NCI-H1417 treated with DMSO at 0.1 percent for 48 hours (cell line): ENCODE results near the gene OR51L1.
"Not testable (repeated sequence)": the region's sequence is repeated elsewhere in the genome, so short reads cannot be mapped to it uniquely, and the experiment has no call there.

Experiments
- DNase-seq: peaks from one replicate; lab custom pipeline; 2025; lab: John Stamatoyannopoulos, UW

The OR51L1 gene, protein sequence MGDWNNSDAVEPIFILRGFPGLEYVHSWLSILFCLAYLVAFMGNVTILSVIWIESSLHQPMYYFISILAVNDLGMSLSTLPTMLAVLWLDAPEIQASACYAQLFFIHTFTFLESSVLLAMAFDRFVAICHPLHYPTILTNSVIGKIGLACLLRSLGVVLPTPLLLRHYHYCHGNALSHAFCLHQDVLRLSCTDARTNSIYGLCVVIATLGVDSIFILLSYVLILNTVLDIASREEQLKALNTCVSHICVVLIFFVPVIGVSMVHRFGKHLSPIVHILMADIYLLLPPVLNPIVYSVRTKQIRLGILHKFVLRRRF

DNA sequence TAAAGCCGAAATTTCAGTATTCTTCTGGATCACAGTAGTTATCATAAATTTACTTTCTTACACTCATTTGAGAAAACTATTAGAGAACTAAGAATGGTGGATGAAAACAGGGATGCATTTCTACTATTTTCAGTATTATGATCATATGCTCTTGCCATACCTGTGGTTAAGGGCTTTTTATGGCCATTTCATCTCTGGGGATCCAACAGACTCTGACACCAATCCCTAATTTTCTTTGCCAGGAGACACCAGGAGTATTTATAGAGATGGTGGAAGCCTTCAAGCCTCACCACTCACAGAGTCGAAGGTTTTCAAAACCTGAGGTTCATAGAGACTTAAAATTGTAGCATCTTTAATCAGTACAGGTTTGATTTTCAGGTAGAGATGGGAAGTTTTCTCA is at the start of gene OR51L1:
Gene OR51L1, plus strand, starts transcription at position 301 of the 400 bp plus-strand sequence. CDS start 4,132 bp downstream, outside the sequence.
- no peak for DNase-seq

DNA sequence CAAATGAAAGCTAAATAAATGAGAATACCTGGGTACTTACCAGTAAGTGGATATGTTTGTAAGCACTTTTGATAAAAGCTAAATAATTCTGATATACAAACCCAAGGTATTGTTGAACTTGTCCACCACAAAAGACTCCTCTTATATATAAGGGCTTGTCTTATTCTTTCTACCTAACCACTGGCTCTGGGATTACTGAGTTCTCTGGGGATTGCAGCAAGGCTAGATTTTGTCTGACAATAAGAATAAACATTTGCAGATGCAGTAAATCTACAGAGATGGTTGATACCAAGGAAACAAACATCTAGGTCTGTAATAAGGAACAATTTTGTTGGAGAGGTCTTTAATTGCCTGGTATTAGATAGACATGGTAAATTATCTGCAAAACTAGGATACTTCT is 47.1 kb upstream of the OR51L1 start, which contains the start of gene OR51A4:
Gene OR51A4, minus strand, starts transcription at position 101 of the 400 bp plus-strand sequence. CDS start 505 bp downstream, outside the sequence.
- no peak for DNase-seq

DNA sequence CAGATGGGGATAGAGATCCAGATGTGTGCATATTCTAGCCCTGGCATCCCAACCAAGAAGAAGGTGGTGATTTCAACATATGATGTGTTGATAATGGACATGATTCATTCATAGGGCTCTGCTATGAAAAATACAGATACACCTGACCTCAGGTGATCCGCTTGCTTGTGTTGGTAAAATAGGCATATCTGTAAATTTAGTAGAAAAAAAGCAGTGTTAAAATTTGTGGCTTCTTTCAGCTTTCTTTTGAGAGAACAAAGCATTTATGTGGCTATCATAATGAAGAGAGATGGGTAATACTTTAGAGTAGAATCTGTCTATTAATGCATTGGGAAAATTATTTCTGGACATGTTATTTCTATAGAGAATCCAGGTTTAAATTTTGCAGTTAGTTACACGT is 39.0 kb upstream of the OR51L1 start, which contains the start of gene OR51A2:
Gene OR51A2, minus strand, starts transcription at position 101 of the 400 bp plus-strand sequence. Its CDS starts 0 bp downstream, at position 101.
- not testable (repeated sequence) for DNase-seq

DNA sequence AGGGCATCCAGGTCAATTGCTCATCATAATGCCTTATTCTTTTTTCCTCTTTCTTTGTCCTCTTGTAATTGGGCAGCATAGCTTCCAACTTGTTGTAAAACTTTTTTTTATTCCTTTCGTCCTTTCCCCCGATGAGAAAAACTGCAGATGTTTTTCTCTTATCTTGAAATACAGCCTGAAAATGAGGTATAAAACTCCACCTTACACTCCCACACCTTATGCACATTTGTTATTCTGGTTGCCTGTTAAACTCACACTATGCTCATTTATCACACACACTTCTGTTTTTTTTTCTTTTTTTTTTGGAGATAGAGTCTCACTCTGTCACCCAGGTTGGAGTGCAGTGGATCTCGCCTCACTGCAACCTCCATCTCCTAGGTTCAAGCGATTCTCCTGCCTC is 37.3 kb upstream of the OR51L1 start:
- no peak for DNase-seq

DNA sequence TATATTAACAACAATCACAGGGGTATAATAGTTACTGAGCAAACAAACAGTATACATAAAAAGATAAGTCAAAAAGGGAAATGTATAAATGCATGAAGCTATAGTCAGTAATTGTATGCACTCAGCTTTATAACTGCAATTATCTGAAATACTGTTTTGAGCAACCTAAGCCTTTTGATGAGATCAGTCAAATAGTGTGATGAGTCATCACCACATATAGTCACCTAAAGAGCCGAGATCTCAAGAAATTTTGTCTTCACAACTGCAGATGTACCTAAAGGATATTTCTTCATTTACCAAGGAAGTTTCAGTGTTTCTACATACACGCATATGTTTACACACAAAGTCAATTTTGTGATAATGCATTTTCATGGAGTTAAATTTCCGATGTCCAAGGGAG is 33.8 kb upstream of the OR51L1 start:
- no peak for DNase-seq

DNA sequence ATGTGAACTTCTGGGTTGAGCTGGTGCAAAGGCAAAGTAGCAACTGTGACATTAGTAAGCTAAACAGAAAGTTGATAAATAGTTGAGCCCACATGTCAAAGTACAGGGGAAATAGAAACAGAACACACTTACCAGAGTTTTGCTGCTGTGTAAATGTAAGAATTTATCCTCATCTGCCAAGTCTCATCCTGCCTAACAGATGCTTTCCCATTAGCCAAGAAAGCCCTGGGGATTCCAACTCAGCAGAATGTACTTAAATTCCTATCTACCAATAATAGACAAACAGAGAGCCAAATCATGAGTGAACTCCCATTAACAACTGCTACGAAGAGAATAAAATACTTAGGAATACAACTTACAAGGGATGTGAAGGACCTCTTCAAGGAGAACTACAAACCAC is 31.8 kb upstream of the OR51L1 start:
- DNase-seq = no peak

DNA sequence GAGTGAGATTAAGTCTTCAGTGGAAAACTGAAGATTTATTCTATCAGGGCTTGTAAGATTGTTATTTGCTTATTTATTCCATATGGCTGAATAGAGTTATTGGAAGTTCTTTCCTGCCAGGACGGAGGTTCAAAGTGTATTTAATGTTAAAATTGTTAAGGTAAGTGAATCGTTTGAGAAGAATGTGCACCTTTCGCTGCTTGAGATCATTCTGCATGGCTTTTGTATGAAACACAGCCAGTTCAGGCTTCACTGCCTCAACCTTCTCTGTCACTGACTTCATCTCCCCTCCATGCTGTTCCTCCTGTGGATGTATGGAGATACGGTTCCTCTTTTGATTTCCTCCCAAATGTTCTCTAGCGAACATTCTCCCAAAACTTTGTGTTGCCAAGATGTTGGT is 19.2 kb upstream of the OR51L1 start:
- no peak for DNase-seq

DNA sequence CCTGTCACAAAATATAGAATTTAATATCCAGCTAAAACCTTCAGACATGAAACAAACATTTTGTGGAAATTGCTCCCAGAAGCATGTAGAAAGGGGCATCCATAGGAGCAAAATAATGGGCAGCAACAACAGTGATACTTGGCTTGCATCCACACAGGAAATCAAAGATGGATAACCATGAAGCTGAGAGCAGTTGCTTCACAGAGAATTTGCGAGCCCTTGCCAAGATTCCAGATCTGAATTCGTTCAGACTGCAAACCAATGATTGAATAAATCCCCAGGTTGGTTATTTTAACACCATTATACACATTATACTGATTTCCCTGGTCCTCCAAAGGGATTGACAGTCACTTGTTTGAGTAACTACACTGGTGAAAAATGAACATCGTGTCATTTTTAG is 15.6 kb upstream of the OR51L1 start:
- no peak for DNase-seq

DNA sequence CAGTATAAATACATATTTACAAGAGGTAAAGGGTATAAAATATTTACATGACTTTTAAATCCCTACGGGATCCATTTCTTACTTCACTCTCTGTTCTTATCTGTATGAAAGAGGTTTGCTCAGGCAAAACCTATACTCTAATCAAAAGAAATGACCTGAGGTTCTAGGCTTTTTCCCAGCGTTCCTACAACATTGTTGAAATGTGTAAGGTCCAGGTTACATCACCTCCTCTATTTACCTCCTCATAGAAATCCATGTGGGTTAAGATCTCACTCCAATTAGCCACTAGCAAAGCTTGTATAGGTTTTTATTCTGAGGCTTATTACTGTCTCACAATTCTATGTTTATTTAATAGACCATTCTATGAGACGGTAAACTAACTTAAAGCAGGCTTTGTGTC is 12.0 kb upstream of the OR51L1 start:
- DNase-seq = no peak

DNA sequence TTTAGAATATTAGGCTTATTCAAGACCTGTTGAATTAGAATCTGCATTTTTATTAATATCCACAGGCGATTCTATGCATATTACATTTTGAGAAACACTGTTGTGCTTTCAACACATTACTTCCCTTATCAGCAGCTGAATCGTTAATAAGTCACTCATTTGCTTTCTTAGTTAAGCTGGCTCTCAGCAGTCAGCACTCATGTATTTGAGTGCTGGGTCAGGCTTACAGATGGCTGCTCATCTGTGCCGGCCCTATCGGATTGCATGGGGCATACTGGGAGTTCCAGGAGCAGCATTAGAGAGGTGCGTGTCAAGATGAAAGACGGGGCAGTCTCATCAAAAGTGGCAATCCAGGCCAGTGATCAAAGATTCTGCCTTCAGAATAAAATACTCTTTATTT is 10.8 kb upstream of the OR51L1 start:
- DNase-seq = no peak

DNA sequence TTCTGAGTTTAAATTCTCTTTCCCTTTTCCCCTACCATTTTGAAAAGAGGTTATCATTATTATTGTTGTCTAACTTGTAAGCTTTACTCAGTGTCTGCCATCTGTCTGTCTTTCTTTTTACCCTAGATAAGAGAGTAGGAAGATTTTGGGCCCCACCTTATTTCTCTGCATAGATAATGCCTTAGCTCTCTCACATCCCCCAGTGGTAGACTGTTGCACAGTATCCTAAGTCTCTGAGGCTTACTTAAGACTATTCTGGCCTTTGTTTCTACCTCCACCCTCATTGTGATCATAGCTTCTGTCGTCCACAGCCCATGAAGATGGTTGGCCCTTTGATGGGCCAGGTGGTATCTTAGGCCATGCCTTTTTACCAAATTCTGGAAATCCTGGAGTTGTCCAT is 3.6 kb upstream of the OR51L1 start:
- DNase-seq = no peak

DNA sequence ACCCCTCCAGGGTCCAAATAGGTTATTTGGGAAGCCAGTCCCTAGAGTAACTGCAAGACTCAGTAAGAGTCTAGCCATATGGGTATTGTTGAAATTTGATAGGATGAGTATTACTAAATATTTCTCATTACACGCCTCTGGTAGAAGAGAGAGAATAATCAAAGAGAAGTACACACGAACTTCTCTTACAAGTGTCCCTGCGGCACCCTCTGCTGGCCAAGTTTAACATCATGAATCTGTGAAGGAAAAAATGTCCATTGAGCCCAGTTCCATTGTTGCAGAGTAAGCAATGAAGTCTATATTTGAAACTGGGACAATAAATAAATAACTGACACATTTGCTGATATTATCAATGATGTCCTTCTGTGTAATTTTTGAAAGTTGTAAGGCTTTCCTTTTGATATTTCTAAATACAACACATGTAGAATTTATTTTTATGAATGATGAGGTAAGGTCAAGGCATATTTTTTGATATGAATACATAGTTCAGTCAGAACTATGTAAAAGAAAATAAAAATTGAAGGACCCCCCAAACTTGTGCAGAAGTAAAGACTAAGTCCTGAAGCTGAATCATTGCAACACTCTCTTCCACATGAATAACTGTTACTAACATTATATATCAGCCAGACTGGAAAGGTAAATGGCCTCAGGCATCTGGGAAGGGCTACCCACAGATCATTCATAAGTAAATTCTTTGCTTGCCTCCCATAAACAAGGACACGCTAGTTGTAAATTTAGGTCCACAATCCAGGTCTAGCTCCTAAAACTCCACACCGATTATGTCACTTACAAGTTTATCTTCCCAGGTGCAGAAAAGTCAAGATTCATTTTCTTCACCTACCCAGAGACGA is 10.0 kb downstream of the OR51L1 start:
- DNase-seq = no peak

DNA sequence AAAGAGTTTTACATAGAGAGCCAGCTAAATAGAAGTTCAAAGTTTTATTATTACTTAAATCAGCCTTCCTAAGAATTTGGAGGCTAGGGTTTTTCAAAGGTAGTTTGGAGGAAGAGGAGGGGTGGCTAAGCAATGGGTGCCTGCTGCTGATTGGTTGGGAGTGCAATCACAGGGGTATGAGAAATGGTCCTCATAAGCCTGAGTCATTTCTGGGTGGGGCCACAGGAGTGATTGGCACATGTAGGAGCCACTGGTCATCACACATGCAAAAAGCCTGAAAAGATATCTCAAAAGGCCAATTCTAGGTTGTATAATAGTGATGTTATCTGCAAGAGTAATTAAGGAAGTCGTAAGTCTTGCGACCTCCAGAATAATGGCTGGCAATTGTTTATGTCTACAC is 12.9 kb downstream of the OR51L1 start:
- DNase-seq = no peak

DNA sequence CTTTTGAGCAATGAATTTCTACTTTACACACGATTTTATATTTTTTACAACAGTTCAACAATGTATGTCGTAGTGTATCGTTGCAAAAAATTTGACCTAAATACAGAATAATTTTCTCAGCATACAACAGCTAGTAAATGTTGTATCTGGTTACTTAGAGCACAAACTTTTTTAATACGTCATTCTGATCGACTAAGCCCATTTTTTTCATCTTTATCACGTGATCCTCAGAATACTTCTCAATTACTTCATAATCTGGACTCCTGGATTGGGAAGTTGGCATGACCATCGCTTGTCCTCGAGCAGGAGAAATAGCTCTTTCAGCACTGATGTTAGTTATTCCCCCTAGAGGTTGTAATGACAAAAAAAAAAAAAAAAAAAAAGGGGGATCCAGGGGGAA is 16.6 kb downstream of the OR51L1 start:
- DNase-seq = no peak

DNA sequence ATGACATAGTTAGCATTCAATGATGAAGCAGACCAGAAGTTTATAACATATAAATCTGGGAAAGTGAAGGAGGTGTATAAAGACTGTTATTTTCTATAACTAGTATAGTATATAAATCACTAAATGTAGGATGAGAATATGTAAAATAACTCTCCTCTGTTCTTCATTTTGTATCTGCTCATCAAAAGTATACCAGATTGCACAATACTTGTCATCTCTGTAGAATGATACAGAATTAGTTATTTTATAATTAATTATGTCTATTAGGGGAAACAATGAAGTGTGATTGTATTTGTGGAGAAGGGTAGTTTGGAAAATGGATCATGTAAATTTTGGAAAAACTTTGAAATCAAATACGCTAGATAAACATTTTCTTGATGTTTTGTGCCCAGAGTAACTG is 18.4 kb downstream of the OR51L1 start:
- no peak for DNase-seq

DNA sequence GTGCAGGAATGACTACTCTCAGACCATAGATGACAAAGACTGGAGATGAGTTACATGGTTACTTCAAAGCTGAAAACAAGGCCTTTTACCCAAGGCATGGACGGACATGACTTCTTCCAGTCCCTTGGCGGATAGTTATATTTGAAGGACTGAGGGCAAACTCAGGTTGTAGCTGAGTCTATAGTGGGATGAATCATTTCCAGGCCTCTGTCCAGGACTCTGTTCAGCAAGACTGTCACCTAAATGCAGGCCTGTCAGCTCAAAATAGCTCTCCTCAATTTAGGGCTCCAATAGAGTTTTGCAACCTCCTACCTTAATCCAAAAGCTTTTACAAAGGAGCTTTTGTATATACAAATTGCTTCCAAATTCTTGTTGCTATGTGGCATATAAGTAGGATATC is 27.3 kb downstream of the OR51L1 start:
- DNase-seq = no peak

DNA sequence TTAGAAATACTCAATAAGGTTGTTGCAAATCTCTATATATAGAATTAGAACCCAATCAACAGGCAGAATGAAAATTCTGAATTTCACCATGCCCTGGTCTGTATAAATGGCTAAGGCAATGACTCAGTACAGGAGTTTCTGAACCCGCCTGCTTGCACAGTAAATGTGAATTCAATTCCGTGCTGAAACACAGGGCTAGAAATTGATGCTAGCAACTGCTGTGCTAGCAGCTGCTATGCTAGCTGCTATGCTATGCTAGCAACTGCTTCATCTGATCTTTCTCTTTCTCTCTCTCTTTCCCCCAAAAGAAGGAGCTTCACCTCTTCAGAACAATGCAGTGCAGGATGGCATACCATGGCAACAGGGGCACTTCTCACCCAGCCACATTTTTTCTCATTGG is 42.0 kb downstream of the OR51L1 start:
- no peak for DNase-seq

DNA sequence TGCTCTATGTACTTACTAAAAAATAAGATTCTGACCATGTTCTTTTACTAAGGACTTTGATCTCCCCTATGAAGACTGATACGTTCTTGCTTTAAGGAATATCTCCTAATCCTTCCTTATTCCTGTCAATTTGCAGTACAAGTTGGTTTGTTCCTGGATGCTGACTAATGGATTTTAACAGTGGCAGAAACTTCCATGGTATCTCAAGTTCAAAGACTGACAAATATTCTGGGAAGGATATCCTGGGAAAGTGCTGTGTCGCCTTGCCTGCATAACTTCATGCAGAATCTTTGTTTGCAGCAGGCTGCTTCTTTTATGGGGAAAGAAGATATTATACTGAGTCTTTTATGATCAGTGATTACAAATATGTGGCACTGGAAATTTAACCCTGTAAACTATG is 43.3 kb downstream of the OR51L1 start:
- no peak for DNase-seq

DNA sequence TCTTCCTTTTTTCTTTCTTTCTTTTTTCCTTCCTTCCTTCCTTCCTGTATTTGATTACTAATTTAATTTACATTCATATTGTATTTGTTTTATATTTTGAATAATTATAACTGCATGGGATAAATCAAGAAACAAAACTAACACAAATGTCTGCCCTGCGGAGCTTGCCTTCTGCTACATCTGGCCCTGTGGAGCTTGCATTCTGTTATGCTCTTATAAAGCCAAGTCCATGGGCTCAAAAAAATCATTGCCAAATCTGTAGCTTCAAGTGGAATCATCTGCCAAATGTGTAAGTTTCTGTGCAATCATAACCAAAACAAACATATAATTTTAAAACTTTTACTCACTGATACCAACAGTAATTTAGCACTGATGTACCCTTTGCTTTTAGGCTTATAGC is 43.7 kb downstream of the OR51L1 start:
- DNase-seq = no peak

DNA sequence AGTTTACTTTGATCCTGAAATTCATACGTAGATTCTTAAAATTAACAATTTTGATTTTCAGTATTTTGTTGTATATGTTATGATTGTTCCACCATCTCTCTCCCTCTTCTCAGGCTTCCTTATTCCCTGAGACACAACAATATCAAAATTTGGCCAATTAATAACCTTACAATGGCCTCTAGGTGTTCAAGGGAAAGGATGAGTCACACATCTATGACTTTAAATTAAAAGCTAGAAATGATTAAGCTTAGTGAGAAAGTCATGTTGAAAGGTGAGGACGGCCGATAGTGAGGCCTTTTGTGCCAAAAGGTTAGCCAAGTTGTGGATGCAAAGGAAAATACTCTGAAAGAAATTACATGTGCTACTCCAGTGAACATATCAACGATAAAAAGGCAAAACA is 46.2 kb downstream of the OR51L1 start:
- no peak for DNase-seq

DNA sequence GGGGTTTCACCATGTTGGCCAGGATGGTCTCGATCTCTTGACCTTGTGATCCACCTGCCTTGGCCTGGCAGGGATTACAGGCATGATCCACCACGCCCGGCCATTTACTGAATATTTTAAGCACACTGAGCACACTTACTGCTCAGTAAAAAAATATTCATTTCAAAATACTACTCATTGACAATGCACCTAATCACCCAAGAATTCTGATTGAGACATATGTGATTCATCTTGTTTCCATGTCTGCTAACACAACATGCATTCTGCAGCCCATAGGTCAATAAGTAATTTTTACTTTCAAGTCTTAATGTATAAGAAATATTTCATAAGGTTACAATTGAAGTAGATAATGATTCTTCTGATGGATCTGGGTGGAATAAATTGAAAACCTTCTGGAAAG is 47.4 kb downstream of the OR51L1 start:
- no peak for DNase-seq

DNA sequence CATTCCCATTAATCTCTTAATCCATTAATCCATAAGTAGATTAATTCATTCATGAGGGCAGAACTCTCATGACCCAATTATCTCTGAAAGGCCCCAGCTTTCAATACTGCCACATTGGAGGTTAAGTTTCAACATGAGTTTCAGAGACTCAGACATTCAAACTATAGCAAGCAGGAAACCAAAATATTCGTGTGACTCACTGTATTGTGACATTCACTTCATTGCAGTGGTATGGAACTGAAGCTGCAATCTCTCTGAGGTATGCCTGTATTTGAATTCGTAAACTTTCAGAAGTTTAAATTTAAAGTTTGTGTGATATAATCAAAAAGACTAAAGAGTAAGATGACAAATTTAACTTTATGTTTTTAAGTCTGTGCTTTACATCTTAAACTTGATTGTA is 48.7 kb downstream of the OR51L1 start:
- DNase-seq = no peak

DNA sequence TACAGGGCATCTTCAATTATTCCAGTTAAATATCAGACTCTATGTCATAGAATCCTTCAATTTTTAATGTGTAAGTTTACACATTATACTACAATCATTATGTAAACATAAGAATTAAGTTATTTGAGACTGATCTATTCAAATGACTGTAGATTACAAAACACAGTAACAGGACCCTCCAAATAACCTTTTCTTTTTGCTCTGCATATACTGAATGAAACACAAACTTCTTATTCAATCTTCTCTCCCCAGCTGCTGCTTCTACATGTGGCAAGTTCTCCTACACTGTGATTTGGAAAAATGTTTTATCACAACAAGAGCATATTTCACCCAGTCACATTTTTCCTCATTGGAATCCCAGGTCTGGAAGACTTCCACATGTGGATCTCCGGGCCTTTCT is 51.6 kb downstream of the OR51L1 start, which contains the start of gene OR52J3:
Gene OR52J3, plus strand, starts transcription at position 301 of the 400 bp plus-strand sequence. Its CDS starts 0 bp downstream, at position 301.
- no peak for DNase-seq
